Measurements from ENCODE around the gene SFTA2. TPM values are rescaled to one million over a fixed set of nuclear protein-coding genes. Genes with fewer than 3 reads are reported as not detected.
"Not testable (repeated sequence)": the region's sequence is repeated elsewhere in the genome, so short reads cannot be mapped to it uniquely, and the experiment has no call there.

SFTA2 gene
- total and polyA plus RNA-seq, 3 donors from 2014 or later, result 0.94 TPM; not detected in 2

GRCh38 chr6:30932665-30933365, 845 bp upstream of the SFTA2 start:
- Histone ChIP-seq H3K27me3 (no peaks in the 10 kb centered on the region), H3K9me3 (no peaks in the 10 kb centered on the region), H3K27ac (no peak overlapping the region), H3K4me3 (no peak overlapping the region), H3K36me3 (ENCODE audit: low read depth, missing control alignments) (no peaks in the 10 kb centered on the region), H3K4me1 (no peaks in the 10 kb centered on the region)
- WGBS, 2 donors, result 81 to 88% methylated on average over 4 to 6 of the region's 6 CpGs
- intact Hi-C loops (cut with DNase I; ENCODE audit: low total_unique reads), result no loop called here
- no peak for DNase-seq
- TF ChIP-seq, protein P1, sequence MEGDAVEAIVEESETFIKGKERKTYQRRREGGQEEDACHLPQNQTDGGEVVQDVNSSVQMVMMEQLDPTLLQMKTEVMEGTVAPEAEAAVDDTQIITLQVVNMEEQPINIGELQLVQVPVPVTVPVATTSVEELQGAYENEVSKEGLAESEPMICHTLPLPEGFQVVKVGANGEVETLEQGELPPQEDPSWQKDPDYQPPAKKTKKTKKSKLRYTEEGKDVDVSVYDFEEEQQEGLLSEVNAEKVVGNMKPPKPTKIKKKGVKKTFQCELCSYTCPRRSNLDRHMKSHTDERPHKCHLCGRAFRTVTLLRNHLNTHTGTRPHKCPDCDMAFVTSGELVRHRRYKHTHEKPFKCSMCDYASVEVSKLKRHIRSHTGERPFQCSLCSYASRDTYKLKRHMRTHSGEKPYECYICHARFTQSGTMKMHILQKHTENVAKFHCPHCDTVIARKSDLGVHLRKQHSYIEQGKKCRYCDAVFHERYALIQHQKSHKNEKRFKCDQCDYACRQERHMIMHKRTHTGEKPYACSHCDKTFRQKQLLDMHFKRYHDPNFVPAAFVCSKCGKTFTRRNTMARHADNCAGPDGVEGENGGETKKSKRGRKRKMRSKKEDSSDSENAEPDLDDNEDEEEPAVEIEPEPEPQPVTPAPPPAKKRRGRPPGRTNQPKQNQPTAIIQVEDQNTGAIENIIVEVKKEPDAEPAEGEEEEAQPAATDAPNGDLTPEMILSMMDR (IDR thresholded peaks at IDR 0.05), result no peak

DNA sequence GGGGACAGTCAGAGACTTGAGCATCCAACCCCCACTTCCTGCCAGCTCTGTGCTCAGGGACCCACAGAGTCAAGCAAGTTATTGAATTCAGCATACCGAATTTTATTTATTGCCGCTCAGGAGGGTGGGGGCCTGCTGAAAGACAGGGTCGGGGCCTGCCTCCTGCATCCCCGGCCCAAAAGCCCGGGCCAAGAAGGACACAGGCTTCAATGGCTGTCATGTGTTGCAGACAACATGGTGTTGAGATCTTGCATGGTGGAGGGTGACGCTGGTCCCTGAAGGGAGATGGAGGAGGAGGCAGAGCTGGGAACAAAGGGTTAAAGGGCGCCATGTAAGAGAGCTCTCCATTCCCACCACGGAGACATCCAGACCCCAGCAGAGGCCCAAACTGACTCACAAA, 698 bp downstream of the SFTA2 start:
- Histone ChIP-seq H3K36me3 (ENCODE audit: low read depth, missing control alignments) (no peaks in the 10 kb centered on the region), H3K27ac (no peak overlapping the region), H3K4me1 (no peaks in the 10 kb centered on the region), H3K4me3 (no peak overlapping the region), H3K9me3 (no peaks in the 10 kb centered on the region), H3K27me3 (no peaks in the 10 kb centered on the region)
- DNase-seq, result no peak
- TF ChIP-seq, protein P1 (IDR thresholded peaks at IDR 0.05), result no peak
- TF ChIP-seq POLR2A (IDR thresholded peaks at IDR 0.05), result no peak
- intact Hi-C loops (cut with DNase I; ENCODE audit: low total_unique reads), result no loop called here
- 47 to 68% methylated on average over 7 to 8 of the region's 8 CpGs for WGBS, 2 donors

GRCh38 chr6:30930506-30930905, 1.5 kb downstream of the SFTA2 start:
- no peak for DNase-seq
- Histone ChIP-seq H3K27ac (no peak overlapping the region), H3K36me3 (ENCODE audit: low read depth, missing control alignments) (no peaks in the 10 kb centered on the region), H3K4me3 (no peak overlapping the region), H3K4me1 (no peaks in the 10 kb centered on the region), H3K9me3 (no peaks in the 10 kb centered on the region), H3K27me3 (no peaks in the 10 kb centered on the region)
- TF ChIP-seq POLR2A (IDR thresholded peaks at IDR 0.05), result no peak
- TF ChIP-seq, protein P1 (IDR thresholded peaks at IDR 0.05), result no peak
- WGBS, 2 donors, result 92 to 100% methylated on average over 4 of the region's 4 CpGs
- intact Hi-C loops (cut with DNase I; ENCODE audit: low total_unique reads), result no loop called here

GRCh38 chr6:30928677-30929076, 3.3 kb downstream of the SFTA2 start:
- WGBS, 2 donors, result 95 to 98% methylated on average over 3 of the region's 3 CpGs
- Histone ChIP-seq H3K36me3 (ENCODE audit: low read depth, missing control alignments) (no peaks in the 10 kb centered on the region), H3K9me3 (no peaks in the 10 kb centered on the region), H3K4me3 (no peak overlapping the region), H3K27ac (no peak overlapping the region), H3K27me3 (no peaks in the 10 kb centered on the region), H3K4me1 (no peaks in the 10 kb centered on the region)
- no peak for TF ChIP-seq POLR2A (IDR thresholded peaks at IDR 0.05)
- TF ChIP-seq, protein P1 (IDR thresholded peaks at IDR 0.05), result no peak
- no peak for DNase-seq
- intact Hi-C loops (cut with DNase I; ENCODE audit: low total_unique reads), result no loop called here

DNA sequence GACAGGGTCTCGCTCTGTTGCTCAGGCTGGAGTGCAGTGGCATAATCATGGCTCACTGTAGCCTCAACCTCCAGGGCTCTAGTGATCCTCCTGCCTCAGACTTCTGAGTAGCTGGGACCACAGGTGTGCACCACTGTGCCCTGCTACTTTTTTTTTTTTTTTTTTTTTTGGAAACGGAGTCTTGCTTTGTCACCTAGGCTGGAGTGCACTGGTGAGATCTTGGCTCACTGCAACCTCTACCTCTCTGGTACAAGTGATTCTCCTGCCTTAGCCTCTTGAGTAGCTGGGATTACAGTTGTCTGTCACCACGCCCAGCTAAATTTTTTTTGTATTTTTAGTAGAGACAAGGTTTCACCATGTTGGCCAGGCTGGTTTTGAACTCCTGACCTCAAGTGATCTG, 4.9 kb downstream of the SFTA2 start:
- DNase-seq; intact Hi-C loops (cut with DNase I; ENCODE audit: low total_unique reads); H3K27me3 ChIP-seq; H3K9me3 ChIP-seq; H3K27ac ChIP-seq; H3K4me1 ChIP-seq; H3K36me3 ChIP-seq (ENCODE audit: low read depth, missing control alignments); H3K4me3 ChIP-seq: not testable (repeated sequence)
- 96 to 97% methylated on average over 3 of the region's 3 CpGs for WGBS, 2 donors
